NCI-H2171 treated with DMSO at 0.1 percent for 48 hours (cell line): ENCODE data around the gene LNPK.
"Not testable (repeated sequence)": the region's sequence is repeated elsewhere in the genome, so short reads cannot be mapped to it uniquely, and the experiment has no call there.

Source experiments
- DNase-seq: peaks from one replicate; lab custom pipeline; 2025; lab: John Stamatoyannopoulos, UW

The LNPK gene

GRCh38 chr2:175966839-175967238 is 35.2 kb downstream of the LNPK start:
- no peak for DNase-seq

- no peak for DNase-seq
Observed at GRCh38 chr2:175965773-175966172, 36.3 kb downstream of the LNPK start.

- DNase-seq: peak; percentile 40
Observed at GRCh38 chr2:175964195-175964594, 37.9 kb downstream of the LNPK start.

- DNase-seq: not testable (repeated sequence)
Observed at GRCh38 chr2:175963171-175963570, 38.9 kb downstream of the LNPK start.

- no peak for DNase-seq
Observed at GRCh38 chr2:175957845-175958244, 44.2 kb downstream of the LNPK start.

- no peak for DNase-seq
Observed at GRCh38 chr2:175955136-175955535, 46.9 kb downstream of the LNPK start.

GRCh38 chr2:175950512-175950911 is 51.6 kb downstream of the LNPK start:
- DNase-seq: no peak

GRCh38 chr2:175948191-175948590 is 53.9 kb downstream of the LNPK start:
- DNase-seq: no peak

- DNase-seq: no peak
Observed at GRCh38 chr2:175947073-175947472, 55.0 kb downstream of the LNPK start.

- no peak for DNase-seq
Observed at GRCh38 chr2:175941699-175942098, 60.4 kb downstream of the LNPK start.

GRCh38 chr2:175937216-175937615 is 64.9 kb downstream of the LNPK start:
- DNase-seq: no peak

GRCh38 chr2:175935289-175936181 is 66.5 kb downstream of the LNPK start:
- DNase-seq: no peak

GRCh38 chr2:175932675-175933074 is 69.4 kb downstream of the LNPK start:
- DNase-seq: no peak

- DNase-seq: no peak
Observed at GRCh38 chr2:175931805-175932204, 70.3 kb downstream of the LNPK start.

GRCh38 chr2:175930504-175930903 is 71.6 kb downstream of the LNPK start:
- DNase-seq: no peak

- DNase-seq: no peak
Observed at GRCh38 chr2:175929850-175930249, 72.2 kb downstream of the LNPK start.

- DNase-seq: no peak
Observed at GRCh38 chr2:175926272-175926671, 75.8 kb downstream of the LNPK start.

- DNase-seq: no peak
Observed at GRCh38 chr2:175922160-175922559, 79.9 kb downstream of the LNPK start.

- no peak for DNase-seq
Observed at GRCh38 chr2:175918935-175919334, 83.1 kb downstream of the LNPK start.

GRCh38 chr2:175914846-175915245 is 87.2 kb downstream of the LNPK start:
- DNase-seq: no peak

GRCh38 chr2:175913849-175914743 is 88.0 kb downstream of the LNPK start:
- not testable (repeated sequence) for DNase-seq

- not testable (repeated sequence) for DNase-seq
Observed at GRCh38 chr2:175913267-175913666, 88.8 kb downstream of the LNPK start.

- no peak for DNase-seq
Observed at GRCh38 chr2:175904035-175904434, 98.0 kb downstream of the LNPK start.
